G401.6 (cell line): ENCODE measurements around the gene TMEM74B.
"Not testable (repeated sequence)": the region's sequence is repeated elsewhere in the genome, so short reads cannot be mapped to it uniquely, and the experiment has no call there.

ENCODE experiments used
- FAIRE-seq: peaks from 2 replicates; lab custom pipeline; 2012; peaks lifted over from hg19 to GRCh38; lab: Jason Lieb, UNC

Gene TMEM74B

DNA sequence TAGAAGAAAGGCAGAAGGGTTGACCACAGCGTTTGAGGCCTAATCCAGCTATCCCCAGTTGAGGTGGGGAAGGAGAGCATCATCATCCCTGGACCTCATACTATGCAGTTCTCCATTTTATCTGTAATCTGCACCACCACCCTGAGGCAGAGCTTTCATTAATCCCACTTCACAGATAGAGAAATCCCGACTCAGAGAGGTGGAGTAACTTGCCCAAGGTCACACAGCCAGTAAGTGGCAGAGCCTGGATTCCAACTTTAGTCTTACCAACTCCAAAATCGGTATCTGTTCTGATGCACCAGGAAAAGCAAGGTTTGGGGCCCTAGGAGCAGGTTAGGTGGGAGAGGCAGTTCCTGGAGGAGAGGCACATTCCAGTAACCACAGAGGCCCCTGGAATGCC is 6.7 kb downstream of the TMEM74B start:
- no peak for FAIRE-seq

DNA sequence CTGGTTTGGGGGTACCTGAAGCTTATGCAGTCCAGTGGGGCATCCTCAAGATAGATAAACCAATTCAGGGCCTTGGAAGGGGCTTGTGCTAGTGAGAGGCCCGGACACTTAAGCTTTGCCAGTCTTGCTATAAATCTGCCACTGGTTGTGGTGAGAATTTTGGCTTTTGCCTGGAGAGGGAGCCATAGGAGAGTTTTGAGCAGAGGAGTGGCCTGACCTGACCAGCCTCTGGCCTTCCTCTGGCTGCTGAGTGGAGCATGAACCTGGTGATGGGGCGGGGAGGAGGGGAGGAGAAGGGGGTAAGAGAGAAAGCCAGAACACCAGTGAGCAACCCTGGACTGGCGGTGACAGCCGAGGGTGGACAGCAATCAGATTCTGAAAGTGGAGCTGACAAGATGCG is 7.1 kb downstream of the TMEM74B start:
- FAIRE-seq, result no peak

DNA sequence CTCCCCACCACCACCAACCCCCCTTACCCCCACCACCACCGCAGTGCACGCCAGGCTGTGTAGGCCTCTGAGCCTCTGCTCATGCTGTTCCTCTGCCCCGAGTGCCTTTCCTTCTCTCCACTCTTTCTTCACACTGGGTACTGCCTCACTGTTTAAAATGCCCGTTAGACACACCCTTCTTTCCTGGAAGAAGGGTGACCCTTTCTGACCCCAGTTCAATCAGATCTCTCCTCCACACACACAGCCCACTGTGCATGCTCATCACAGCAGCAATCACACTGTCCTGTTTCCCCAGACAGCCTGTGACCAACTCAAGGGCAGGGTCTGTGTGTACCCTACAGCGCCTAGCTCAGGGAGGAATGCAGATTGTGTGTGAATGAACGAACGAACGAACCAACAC is 10.0 kb downstream of the TMEM74B start:
- no peak for FAIRE-seq

DNA sequence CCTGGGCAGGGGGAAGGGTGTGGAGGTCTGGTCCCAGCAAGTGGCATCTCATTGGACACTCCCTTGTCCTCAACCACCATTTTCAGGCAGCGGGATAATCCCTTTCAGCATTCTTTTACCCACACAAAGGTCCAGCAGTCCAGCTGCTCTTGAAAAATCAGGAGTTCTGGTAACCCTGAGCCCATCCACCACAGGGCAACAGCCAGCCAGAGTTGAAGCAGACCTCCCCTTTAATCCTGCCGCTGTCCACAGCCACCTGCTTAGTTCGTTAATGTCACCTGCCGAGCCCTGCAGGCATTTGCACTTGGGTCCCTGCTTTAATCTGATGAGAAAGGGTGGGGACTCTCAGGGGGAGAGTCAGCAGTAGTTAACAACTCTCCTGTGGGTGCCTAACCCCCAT is 11.1 kb downstream of the TMEM74B start:
- no peak for FAIRE-seq

DNA sequence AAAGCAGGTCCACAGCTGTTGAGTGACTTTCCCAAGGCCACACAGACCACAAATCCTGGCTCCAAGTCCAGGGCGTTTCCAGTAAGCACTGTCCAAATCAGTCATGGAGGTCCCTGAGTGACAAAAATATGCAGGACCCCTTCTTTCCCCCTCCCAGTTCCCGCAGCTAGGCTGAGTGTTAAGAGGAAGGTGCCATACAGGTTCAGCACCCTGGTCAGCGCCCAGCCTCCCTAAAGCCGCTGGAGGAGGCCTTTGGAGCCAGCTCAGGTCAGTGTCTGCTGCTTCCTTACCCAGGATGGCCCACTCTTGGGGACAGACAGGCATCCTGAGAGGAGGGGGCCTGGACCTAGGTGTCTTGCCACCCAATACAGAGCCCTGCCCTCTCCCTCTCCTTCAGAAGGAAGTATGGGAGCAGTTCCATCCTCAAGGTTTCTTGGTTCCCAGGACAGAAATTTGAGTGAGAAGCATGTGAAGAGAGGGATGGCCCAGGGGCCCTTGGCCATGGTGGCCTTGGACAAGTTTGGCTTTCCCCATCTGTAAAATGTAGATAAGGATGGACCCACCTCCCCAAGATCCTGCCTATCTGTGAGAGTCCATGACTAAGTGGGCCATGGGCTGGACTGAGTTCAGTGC is 13.2 kb downstream of the TMEM74B start:
- no peak for FAIRE-seq

DNA sequence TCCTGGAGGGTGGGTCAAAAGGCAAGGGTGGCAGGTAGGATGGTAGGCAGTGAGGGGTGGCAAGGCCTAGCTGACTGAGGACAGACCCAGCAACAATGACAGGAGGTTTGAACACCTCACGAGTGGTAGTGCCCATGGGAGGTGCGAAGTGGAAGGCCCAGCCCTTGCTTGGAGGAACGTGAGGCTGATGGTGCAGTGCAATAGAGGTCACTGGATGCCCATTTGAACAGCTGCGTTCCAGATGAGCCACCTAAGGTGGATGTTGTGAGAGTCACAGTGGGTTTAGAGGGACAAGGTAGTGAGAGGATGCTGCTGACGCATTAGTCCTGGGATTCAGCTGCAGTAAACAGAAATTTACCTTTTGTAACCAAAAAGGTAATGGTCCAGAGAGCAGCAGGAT is 15.6 kb downstream of the TMEM74B start:
- no peak for FAIRE-seq

DNA sequence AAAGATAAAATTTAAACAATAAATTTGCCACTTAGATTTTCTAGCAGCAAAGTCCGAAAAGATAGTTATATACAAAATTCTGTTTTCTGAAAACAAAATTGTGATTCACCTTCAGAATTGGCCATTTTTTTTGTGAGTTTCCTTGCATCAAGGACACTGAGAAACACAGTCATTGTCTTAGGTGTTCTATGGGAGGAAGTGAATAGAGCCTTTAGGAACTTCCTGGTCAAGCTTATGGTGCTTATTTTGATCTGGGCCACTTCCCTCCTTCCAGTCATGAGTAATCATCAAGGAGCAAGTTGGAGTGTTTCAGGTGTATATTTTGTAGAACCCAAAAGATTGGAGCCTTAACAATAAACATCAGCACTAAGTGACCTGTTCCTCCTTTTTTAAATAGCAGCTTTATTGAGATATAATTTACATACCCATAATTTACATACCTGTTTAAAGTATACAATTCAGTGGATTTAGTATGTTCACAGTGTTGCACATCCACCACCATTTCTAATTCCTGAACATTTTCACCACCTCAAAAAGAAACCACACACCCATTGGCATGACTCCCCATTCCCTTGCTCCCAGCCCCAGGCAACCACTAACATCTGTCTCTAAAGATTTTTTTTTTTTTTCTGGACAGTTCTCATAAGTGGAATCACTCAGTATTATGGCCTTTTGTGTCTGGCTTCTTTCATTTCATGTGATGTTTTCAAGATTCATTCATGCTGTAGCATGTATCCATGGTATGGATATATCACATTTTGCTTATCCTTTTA is 17.6 kb downstream of the TMEM74B start:
- FAIRE-seq, result no peak

DNA sequence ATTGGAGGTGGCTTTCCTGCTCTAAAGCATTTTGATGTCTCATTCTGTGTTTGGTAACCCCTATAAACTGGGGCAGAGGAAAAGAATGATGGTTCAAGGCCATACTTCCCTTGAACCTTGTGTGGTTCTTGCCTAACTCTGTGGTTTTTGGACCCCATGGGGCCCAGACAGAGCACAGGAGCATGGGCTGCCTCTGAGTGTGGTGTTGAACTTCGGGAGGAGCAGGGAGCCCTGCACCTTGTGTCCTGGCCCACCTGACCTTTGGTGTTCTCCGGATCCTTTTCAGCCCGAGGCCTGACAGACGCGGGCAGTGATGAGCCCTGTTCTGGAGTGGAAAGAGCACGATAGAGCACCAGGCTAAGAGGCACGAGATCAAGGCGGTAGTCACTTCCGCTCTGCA is 18.8 kb downstream of the TMEM74B start:
- FAIRE-seq, result no peak

- FAIRE-seq, result no peak
Measured at GRCh38 chr20:1165521-1165920, 19.3 kb downstream of the TMEM74B start.

DNA sequence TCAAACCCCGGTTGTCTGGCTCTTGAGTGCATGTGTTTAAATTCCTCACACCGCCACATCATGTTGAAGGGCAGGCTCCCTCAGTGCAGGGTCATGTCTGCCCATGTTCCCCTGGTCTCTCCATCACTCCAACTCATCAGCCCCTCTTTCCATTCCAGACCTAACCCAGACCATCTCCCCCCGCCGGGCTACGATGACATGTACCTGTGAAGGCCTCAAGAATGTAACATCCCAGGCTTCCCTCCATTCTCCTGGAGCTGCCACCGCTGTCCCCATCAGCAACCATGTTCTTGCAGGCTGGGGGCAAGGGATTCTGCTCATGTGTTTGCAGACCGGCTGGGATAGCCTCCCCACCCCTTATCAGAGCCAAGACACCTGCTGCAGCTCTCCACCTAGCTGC is 19.9 kb downstream of the TMEM74B start:
- FAIRE-seq, result no peak

GRCh38 chr20:1163653-1164052 is 21.1 kb downstream of the TMEM74B start:
- no peak for FAIRE-seq

- no peak for FAIRE-seq
Measured at GRCh38 chr20:1163105-1163504, 21.7 kb downstream of the TMEM74B start.

DNA sequence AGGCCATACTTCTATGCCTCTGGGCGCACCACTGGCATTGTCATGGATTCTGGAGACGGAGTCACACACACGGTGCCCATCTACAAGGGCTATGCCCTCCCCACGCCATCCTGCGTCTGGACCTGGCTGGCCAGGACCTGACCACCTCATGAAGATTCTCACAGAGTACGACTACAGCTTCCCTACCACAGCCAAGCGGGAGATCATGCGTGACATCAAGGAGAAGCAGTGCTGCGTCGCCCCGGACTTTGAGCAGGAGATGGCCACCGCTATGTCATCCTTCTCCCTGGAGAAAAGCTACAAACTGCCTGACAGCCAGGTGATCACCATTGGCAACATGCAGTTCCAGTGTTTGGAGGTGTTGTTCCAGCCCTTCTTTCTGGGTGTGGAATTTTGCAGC is 23.8 kb downstream of the TMEM74B start:
- no peak for FAIRE-seq

GRCh38 chr20:1160496-1160895 is 24.3 kb downstream of the TMEM74B start:
- no peak for FAIRE-seq

DNA sequence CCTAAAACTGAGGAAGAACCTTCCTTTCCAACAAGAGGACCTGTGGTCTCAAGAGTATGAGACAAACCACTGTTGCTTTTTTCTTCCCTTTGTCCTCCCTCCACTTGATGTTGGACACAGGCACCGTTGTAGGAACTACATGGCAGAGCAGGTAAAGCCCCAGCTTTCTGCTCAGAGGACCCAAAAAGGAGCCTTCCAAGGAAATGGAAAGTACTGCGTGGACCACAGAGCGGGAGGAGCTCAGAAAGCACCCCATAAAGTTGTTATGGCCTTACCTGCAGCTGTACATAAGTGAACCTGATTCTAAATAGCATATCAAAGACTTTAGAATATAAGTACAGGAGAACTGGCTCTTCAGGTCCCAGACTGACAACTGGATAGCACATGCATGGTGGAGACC is 29.4 kb downstream of the TMEM74B start:
- FAIRE-seq, result no peak

- no peak for FAIRE-seq
Measured at GRCh38 chr20:1154691-1155090, 30.1 kb downstream of the TMEM74B start.

DNA sequence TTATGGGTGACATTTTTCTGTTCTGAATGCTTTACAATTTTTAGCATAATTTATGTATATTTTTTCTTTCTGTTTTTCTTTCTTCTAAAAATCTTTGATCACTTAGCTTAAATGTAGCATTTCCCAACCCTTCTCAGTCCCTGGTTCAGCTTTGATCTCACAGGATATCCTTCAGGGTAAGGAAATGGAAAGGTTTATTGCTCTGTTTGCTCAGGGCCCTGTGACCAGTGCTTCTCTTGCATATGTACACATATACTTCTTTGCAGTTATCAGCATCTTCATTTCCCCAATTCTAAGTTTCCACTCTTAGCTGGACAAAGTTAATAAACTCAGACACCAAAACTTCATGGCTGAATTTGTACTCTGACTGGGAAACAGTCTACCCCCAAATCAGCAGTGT is 30.6 kb downstream of the TMEM74B start:
- FAIRE-seq, result no peak

DNA sequence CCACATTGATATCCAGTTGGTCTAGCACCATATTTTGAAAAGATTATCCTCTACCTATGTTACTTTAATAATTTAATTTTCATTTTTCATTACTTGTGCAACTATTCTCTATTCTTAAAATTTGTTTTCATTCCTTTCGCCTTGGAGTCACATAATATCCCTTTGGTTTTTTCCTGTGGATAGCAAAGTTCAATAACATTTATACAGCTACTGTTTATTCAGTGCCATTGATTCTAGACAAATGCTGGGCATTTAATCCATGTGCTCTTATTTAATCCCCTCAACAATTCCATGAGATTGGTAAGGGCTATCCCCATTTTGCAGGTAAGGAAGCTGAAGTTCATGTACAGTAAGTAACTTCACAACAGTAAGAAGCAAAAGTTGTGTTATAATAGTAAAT is 33.8 kb downstream of the TMEM74B start:
- FAIRE-seq, result no peak

DNA sequence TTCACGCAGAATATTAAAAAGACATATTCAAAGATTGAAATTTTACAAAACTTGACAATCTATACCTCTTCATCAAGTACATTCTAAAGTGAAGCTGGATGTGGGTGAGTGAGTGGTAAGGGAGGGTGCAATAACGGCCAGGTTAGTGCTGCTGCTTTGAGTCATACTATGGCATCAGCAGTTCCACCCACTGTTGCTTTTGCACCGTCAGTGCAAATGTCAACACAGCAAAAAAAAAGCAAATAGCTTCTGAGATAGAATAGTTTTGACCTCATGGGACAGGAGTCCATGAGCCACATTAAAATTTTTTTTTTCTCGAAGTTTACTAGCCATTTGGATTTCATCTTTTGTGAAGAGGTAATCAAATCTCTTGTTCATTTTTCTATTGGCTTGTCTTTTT is 34.6 kb downstream of the TMEM74B start:
- FAIRE-seq, result no peak

DNA sequence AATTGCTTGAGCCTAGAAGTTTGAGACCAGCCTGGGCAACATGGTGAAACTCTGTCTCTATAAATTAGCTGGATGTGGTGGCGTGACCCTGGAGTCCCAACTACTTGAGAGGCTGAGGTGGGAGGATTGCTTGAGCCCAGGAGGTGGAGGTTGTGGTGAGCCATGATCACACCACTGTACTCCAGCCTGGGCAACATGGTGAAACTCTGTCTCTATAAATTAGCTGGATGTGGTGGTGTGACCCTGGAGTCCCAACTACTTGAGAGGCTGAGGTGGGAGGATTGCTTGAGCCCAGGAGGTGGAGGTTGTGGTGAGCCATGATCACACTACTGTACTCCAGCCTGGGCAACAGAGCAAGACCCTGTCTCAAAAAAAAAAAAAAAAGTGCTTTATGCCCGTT is 35.0 kb downstream of the TMEM74B start:
- not testable (repeated sequence) for FAIRE-seq

DNA sequence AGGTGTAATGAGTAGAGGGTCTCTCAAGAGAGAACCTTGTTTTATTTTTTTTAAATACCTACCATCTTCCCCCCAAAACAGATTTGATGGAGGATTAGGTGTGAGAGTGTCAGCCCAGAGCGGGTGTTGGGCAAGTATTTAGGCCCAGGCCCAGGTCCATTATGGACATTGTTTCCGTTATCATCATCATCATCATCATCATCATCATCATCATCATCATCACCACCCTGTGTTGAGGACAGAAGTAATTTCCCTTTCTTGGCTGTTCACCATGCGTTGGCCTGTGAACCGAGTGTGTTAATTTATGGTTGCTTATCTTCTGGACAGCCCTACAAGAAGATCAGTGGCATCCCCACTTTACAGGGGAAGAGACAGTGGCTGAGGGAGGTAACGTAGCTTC is 37.8 kb downstream of the TMEM74B start:
- FAIRE-seq, result no peak

GRCh38 chr20:1144401-1145172 is 40.2 kb downstream of the TMEM74B start:
- no peak for FAIRE-seq

- FAIRE-seq, result no peak
Measured at GRCh38 chr20:1137236-1137635, 47.5 kb downstream of the TMEM74B start.
